Muscle layer of duodenum (tissue), 2 donors: ENCODE data around the gene HS6ST3.

ENCODE experiments used
- H3K27ac ChIP-seq: one replicate; pipeline ENCODE4 v1.7.0; 2013; ENCODE audit warnings: mild to moderate bottlenecking, low read length
- H3K27me3 ChIP-seq: one replicate; pipeline ENCODE4 v1.7.0; 2013; ENCODE audit warnings: low read depth, mild to moderate bottlenecking, control low read depth, low read length
- H3K36me3 ChIP-seq, 2 donors: one replicate each; pipeline ENCODE4 v1.7.0; 2013; ENCODE audit warnings: low read length in 2 of 2, control low read depth in 1 of 2, mild to moderate bottlenecking in 1 of 2; ENCODE audit not compliant: insufficient read depth in 2 of 2, control insufficient read depth in 1 of 2
- H3K4me1 ChIP-seq, 2 donors: one replicate each; pipeline ENCODE4 v1.7.0; 2013; ENCODE audit warnings: low read length in 2 of 2, mild to moderate bottlenecking in 2 of 2, control low read depth in 1 of 2, moderate library complexity in 1 of 2; ENCODE audit not compliant: insufficient read depth in 2 of 2, control insufficient read depth in 1 of 2
- H3K4me3 ChIP-seq, 2 donors: one replicate each; pipeline ENCODE4 v1.7.0; 2013; ENCODE audit warnings: low read length in 2 of 2, low read depth in 1 of 2, mild to moderate bottlenecking in 1 of 2
- H3K9me3 ChIP-seq, 2 donors: one replicate each; pipeline ENCODE4 v1.7.0; 2013; ENCODE audit warnings: low read length in 2 of 2, control low read depth in 1 of 2, mild to moderate bottlenecking in 1 of 2; ENCODE audit not compliant: control insufficient read depth in 1 of 2
- donor health status: healthy.

The HS6ST3 gene

DNA sequence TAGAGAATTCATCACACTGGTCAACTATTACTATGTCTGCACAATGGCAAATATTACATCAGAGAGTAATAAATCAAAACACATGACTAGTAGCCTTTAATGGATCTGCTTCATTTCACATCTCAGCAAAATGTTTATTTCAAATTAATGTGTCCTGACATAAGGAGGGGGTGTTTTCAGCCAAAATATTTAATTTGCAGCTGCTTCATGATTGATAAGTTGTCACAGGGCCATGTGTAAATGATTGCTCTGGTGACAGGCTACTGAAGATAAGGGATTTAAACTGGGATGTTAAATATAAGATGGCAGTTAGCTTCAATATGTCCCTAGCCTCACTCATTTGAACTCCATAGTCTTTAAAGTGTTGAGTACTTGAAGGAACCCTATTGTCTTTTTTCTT lies 601.1 kb downstream of the HS6ST3 start:
- Histone ChIP-seq H3K36me3 (no peaks in the 10 kb centered on the region), H3K4me1 (no peaks in the 10 kb centered on the region), H3K27ac (no peak overlapping the region), H3K9me3 (no peaks in the 10 kb centered on the region), H3K27me3 (no peaks in the 10 kb centered on the region), H3K4me3 (no peak overlapping the region)

DNA sequence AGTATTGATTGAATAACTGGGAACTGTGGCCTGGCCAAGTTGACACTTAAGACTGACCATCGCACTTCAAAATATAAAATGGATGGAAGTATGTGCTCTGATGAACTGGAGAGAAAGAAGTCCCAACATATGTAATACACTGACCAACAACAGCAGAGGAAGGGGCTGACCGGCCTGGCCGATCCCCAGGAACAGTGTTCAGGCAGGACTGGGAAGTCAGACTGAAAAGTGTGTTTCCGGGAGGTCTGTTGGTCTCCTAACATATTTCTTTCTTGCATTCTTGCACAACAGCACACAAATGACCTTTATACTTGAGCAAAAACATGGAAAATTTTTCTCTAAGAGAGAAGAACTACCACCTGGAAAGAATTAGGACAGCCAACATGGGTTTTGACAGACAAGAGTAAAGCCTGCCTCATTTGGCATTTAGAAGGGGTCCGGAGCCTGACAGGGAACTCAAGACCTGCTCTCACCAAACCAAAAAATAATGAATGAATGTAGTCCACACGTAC lies 606.5 kb downstream of the HS6ST3 start:
- no peak overlapping the region for H3K4me3 ChIP-seq
- peaks cover 0 to 2% of the 10 kb centered on the region in 2 donors for H3K9me3 ChIP-seq
- H3K36me3 ChIP-seq, result no peaks in the 10 kb centered on the region
- no peak overlapping the region for H3K27ac ChIP-seq
- H3K27me3 ChIP-seq, result no peaks in the 10 kb centered on the region
- H3K4me1 ChIP-seq, result no peaks in the 10 kb centered on the region

- Histone ChIP-seq H3K27me3 (no peaks in the 10 kb centered on the region), H3K4me3 (no peak overlapping the region), H3K27ac (no peak overlapping the region), H3K4me1 (no peaks in the 10 kb centered on the region), H3K36me3 (no peaks in the 10 kb centered on the region), H3K9me3 (peaks cover 0 to 6% of the 10 kb centered on the region in 2 donors)
These were observed 610.8 kb downstream of the HS6ST3 start for GRCh38 chr13:96700657-96701056.

GRCh38 chr13:96707146-96707545 lies 617.2 kb downstream of the HS6ST3 start:
- no peaks in the 10 kb centered on the region for H3K27me3 ChIP-seq
- no peak overlapping the region for H3K27ac ChIP-seq
- no peaks in the 10 kb centered on the region for H3K4me1 ChIP-seq
- no peak overlapping the region for H3K4me3 ChIP-seq
- no peaks in the 10 kb centered on the region for H3K36me3 ChIP-seq
- peaks cover 0 to 3% of the 10 kb centered on the region in 2 donors for H3K9me3 ChIP-seq

DNA sequence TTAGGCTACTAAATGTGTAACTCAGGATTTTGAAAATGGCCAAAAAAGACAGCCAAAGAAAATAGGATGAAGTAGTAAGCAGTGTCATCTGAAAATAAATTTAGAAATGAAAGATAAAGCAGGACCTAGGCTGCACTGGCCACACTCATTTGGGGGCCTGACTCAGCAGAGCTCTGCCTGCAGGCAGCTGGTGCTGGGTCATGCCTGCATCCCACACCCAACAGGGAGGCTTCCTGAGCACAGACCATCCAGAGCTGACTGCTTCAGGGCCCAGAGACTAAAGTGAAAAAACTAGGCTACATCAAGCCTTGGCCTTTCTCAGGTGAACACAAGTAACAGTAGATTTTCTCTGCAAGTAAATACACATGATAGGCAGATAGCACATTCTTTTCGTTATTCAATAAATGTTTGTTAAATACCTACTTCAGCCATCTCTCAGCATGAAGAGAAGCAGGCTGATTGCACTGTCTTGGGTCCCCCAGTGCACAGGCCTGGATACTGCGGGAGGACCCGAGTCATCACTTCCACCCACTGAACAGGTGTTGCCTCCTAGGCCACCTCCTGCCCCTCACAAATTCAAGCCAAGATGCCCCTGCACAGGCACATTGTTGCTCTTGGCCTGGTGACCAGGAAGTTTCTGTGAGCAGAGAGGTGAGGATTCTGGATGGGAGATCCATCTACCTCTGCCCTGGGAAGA lies 620.4 kb downstream of the HS6ST3 start:
- no peaks in the 10 kb centered on the region for H3K9me3 ChIP-seq
- no peak overlapping the region for H3K4me3 ChIP-seq
- H3K4me1 ChIP-seq, result no peaks in the 10 kb centered on the region
- no peak overlapping the region for H3K27ac ChIP-seq
- H3K27me3 ChIP-seq, result no peaks in the 10 kb centered on the region
- H3K36me3 ChIP-seq, result no peaks in the 10 kb centered on the region

DNA sequence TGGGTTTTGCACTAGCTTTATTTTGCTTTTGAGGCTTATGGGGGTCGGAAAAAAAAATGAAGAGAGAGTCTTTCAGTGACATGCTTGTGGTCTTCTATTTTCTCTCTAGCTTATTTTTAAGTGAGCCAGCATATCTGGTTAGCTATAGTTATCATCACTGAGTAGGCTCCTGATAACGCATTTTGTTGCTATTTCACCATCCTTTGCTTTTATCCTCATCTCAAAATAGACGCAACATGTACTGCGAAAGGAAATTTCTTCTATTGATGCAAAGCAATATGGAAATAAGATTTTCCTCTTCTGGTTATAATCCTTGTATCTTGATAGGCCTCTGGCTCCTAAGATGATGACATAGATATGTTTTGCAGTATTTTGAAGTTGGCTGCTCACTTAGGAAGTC lies 630.5 kb downstream of the HS6ST3 start:
- Histone ChIP-seq H3K4me1 (no peaks in the 10 kb centered on the region), H3K27me3 (no peaks in the 10 kb centered on the region), H3K27ac (no peak overlapping the region), H3K4me3 (no peak overlapping the region), H3K36me3 (no peaks in the 10 kb centered on the region), H3K9me3 (no peaks in the 10 kb centered on the region)

DNA sequence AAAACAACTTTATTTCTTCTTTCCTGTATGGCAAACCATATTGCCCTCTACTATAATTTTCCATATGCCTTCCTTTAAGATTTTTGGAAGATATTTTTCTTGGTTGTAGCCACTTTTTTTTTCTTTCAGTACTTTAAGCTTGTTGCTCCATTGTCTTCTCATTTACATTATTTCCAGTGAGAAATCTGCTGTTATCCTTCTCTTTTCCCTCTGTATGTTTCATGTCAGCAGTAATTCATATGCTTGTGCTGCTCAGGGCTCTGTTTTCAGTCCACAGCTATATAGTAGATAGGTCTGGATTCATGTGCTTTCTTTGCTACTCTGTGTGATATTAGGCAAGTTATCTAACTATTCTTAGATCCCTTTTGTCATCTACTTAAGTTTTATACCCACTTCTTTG lies 636.7 kb downstream of the HS6ST3 start:
- H3K9me3 ChIP-seq, result peaks cover 5 to 6% of the 10 kb centered on the region in 2 donors
- no peak overlapping the region for H3K27ac ChIP-seq
- no peaks in the 10 kb centered on the region for H3K36me3 ChIP-seq
- no peaks in the 10 kb centered on the region for H3K27me3 ChIP-seq
- no peaks in the 10 kb centered on the region for H3K4me1 ChIP-seq
- H3K4me3 ChIP-seq, result no peak overlapping the region

- peaks cover 5 to 6% of the 10 kb centered on the region in 2 donors for H3K9me3 ChIP-seq
- H3K27me3 ChIP-seq, result no peaks in the 10 kb centered on the region
- no peak overlapping the region for H3K27ac ChIP-seq
- no peaks in the 10 kb centered on the region for H3K36me3 ChIP-seq
- no peak overlapping the region for H3K4me3 ChIP-seq
- no peaks in the 10 kb centered on the region for H3K4me1 ChIP-seq
These were observed 638.6 kb downstream of the HS6ST3 start for GRCh38 chr13:96728463-96728862.

GRCh38 chr13:96730676-96731075 lies 640.8 kb downstream of the HS6ST3 start:
- Histone ChIP-seq H3K4me3 (no peak overlapping the region), H3K27ac (no peak overlapping the region), H3K4me1 (no peaks in the 10 kb centered on the region), H3K27me3 (no peaks in the 10 kb centered on the region), H3K9me3 (peaks cover 5 to 6% of the 10 kb centered on the region in 2 donors), H3K36me3 (no peaks in the 10 kb centered on the region)

DNA sequence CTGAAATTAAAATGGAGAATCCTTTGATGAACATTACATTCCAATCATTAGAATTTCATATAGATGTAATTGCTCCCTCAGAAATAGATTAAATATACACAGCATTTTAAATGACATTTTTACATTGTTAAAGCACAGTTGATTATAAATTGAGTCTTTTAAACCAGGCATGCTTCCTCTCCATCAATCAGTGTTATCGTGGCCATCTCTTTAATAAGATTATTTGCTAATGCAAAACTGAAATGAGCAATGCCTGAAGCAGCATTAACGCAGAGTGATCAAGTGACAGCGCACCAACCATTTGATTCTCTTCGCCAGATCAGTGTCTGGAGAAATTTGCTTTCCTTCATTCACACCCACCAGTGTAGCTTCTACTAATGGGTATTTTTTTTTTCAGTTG lies 644.6 kb downstream of the HS6ST3 start:
- H3K36me3 ChIP-seq, result no peaks in the 10 kb centered on the region
- H3K27ac ChIP-seq, result no peak overlapping the region
- H3K4me1 ChIP-seq, result no peaks in the 10 kb centered on the region
- no peaks in the 10 kb centered on the region for H3K9me3 ChIP-seq
- no peaks in the 10 kb centered on the region for H3K27me3 ChIP-seq
- H3K4me3 ChIP-seq, result no peak overlapping the region

DNA sequence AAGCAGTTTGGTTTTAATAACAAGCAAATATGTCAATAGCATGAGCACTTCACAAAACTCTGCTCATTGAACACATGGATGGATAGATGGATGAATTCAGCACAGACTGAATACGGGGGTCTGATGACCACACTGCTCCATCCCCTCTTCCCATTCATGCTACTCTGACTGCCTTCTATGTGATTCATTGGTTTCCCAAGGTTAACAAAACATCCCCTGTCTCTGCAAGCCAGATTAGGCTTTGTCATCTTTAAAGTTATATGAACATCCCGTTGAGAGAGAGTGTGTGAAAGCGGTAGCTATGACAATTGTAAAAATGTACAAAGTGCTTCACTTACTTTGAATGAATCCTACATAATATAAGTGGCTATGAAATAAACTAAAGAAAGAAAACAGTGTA lies 651.9 kb downstream of the HS6ST3 start:
- H3K27ac ChIP-seq, result no peak overlapping the region
- H3K4me1 ChIP-seq, result no peaks in the 10 kb centered on the region
- H3K27me3 ChIP-seq, result no peaks in the 10 kb centered on the region
- no peaks in the 10 kb centered on the region for H3K36me3 ChIP-seq
- no peaks in the 10 kb centered on the region for H3K9me3 ChIP-seq
- H3K4me3 ChIP-seq, result no peak overlapping the region
